ENCODE data around the gene CUX1. TPM values are rescaled to one million over a fixed set of nuclear protein-coding genes. Genes with fewer than 3 reads are reported as not detected.
"Not testable (repeated sequence)": the region's sequence is repeated elsewhere in the genome, so short reads cannot be mapped to it uniquely, and the experiment has no call there.

Gene CUX1
- total RNA-seq, 2 experiments from 2014 or later: 20.2 to 20.4 TPM

DNA sequence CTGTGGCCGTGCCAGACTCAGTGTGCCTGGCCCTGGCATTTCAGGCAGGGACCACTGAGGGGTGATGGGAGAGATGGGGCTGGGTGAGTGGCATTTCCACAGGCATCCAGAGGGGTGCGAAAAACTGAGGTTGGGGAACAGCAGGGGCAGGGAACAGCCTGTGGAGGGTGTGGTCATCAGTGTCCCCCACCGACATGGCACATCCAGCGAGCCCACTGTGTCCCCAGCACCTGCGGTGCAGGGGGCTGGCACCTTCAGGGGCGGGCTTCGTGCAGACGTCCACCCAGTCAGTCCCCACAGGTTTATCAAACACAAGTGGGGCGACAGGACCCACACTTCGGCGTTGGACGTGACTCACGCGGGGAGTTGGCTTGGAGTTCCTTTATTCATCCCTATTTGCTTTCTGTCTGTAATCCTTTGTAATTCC lies 14.8 kb downstream of the CUX1 start:
- no peak overlapping the region for H3K27ac Mint-ChIP-seq
- DNase-seq (no peak), ATAC-seq (no peak)
- intact Hi-C loops (cut with micrococcal nuclease): no loop called here
- H3K9me3 Mint-ChIP-seq: peaks cover 4% of the 10 kb centered on the region
- H3K4me3 Mint-ChIP-seq: no peak overlapping the region
- H3K36me3 Mint-ChIP-seq (ENCODE audit: low read depth): peaks cover 3% of the 10 kb centered on the region
- POLR2A ChIA-PET: no interaction called here
- peaks cover 7% of the 10 kb centered on the region for H3K4me1 Mint-ChIP-seq (ENCODE audit: low read depth)
- no peak for TF ChIP-seq CTCF (IDR thresholded peaks at IDR 0.05)
- CTCF ChIA-PET: no interaction called here
- no peaks in the 10 kb centered on the region for H3K27me3 Mint-ChIP-seq

GRCh38 chr7:101832685-101833375 lies 15.4 kb downstream of the CUX1 start:
- no peak for ATAC-seq
- DNase-seq: no peak
- H3K27me3 Mint-ChIP-seq: no peaks in the 10 kb centered on the region
- H3K4me1 Mint-ChIP-seq (ENCODE audit: low read depth): peaks cover 5% of the 10 kb centered on the region
- no peak for TF ChIP-seq CTCF (IDR thresholded peaks at IDR 0.05)
- H3K36me3 Mint-ChIP-seq (ENCODE audit: low read depth): peaks cover 3% of the 10 kb centered on the region
- no peak overlapping the region for H3K4me3 Mint-ChIP-seq
- CTCF ChIA-PET: no interaction called here
- H3K27ac Mint-ChIP-seq: no peak overlapping the region
- intact Hi-C loops (cut with micrococcal nuclease): no loop called here
- POLR2A ChIA-PET: no interaction called here
- H3K9me3 Mint-ChIP-seq: peaks cover 4% of the 10 kb centered on the region

DNA sequence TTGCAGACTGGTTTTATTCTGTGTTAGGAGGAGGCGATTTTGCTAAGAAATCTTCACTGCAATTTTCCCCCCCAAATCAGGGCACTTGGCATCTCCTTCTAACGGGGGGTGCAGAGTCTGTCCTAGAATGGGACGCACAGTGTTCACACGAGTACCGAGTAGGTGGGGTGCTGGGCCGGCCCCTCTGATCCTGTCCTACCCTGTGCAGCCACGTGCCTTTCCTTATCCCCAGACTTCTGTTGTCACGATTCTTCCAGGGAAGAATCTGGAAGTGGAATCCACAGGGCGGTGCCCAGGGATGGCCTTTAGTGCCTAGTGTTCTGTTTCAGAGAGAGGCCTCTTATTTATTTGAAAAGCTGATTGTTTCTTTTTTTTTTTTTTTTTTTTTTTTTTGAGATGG lies 16.4 kb downstream of the CUX1 start:
- Mint-ChIP-seq H3K27me3 (no peaks in the 10 kb centered on the region), H3K4me3 (no peak overlapping the region), H3K4me1 (ENCODE audit: low read depth) (peaks cover 3% of the 10 kb centered on the region), H3K36me3 (ENCODE audit: low read depth) (peaks cover 3% of the 10 kb centered on the region), H3K9me3 (peaks cover 4% of the 10 kb centered on the region), H3K27ac (no peak overlapping the region)
- ChIA-PET POLR2A (no interaction called here), CTCF (interaction anchor here (1.1 kb wide), 1 partner anchor 15 kb away, joined by 3 read pairs; no protein-coding TSS in a partner anchor)
- ATAC-seq (no peak), DNase-seq (no peak)
- no peak for TF ChIP-seq CTCF (IDR thresholded peaks at IDR 0.05)
- intact Hi-C loops (cut with micrococcal nuclease): no loop called here

- H3K4me3 Mint-ChIP-seq: no peak overlapping the region
- ChIA-PET POLR2A (no interaction called here), CTCF (interaction anchor here (1.1 kb wide), 1 partner anchor 13 kb away, joined by 3 read pairs; no protein-coding TSS in a partner anchor)
- TF ChIP-seq CTCF (IDR thresholded peaks at IDR 0.05): no peak
- H3K36me3 Mint-ChIP-seq (ENCODE audit: low read depth): peaks cover 3% of the 10 kb centered on the region
- H3K4me1 Mint-ChIP-seq (ENCODE audit: low read depth): peaks cover 7% of the 10 kb centered on the region
- peaks cover 4% of the 10 kb centered on the region for H3K9me3 Mint-ChIP-seq
- ATAC-seq (no peak), DNase-seq (no peak)
- no peaks in the 10 kb centered on the region for H3K27me3 Mint-ChIP-seq
- H3K27ac Mint-ChIP-seq: no peak overlapping the region
- intact Hi-C loops (cut with micrococcal nuclease): no loop called here
These were observed 17.7 kb downstream of the CUX1 start for GRCh38 chr7:101835136-101835535.

DNA sequence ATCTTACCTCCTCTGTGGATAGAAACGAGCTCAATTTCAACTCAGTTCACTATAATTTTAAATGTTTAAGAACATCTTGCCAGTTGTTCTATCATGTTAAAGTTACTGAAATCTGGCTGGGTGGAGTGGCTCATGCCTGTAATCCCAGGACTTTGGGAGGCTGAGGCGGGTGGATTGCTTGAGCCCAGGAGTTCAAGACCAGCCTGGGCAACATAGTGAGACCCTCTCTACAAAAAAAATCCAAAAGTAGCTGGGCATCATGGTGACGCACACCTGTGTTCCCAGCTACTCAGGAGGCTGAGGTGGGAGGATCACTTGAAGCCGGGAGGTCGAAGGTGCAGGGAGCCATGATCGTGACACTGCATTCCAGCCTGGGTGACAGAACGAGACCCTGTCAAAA lies 20.0 kb downstream of the CUX1 start:
- POLR2A ChIA-PET; H3K27ac Mint-ChIP-seq; intact Hi-C loops (cut with micrococcal nuclease): not testable (repeated sequence)

More for the DNA sequence above, 20.0 kb downstream of the CUX1 start:
- DNase-seq; H3K27me3 Mint-ChIP-seq; H3K4me3 Mint-ChIP-seq; ATAC-seq; H3K9me3 Mint-ChIP-seq; H3K36me3 Mint-ChIP-seq (ENCODE audit: low read depth); CTCF ChIA-PET: not testable (repeated sequence)
- H3K4me1 Mint-ChIP-seq (ENCODE audit: low read depth): peaks cover 11% of the 10 kb centered on the region

Measured in activated CD8-positive, alpha-beta T cell treated with anti-CD3 and anti-CD28 coated beads for 36 hours (primary cell).